PC-3 (cell line): ENCODE measurements around the gene LILRB3. TPM values are rescaled to one million over a fixed set of nuclear protein-coding genes. Genes with fewer than 3 reads are reported as not detected.
"Not testable (repeated sequence)": the region's sequence is repeated elsewhere in the genome, so short reads cannot be mapped to it uniquely, and the experiment has no call there.

ENCODE experiments used
- ATAC-seq: fragments of 200-7000 bp; cut with Tn5 transposase; 2 replicates; pipeline ENCODE4 v1.9.1; 2020; ENCODE audit warnings: mild to moderate bottlenecking, moderate library complexity
- BruUV-seq: library from RNA; stranded (reverse); fragments of 400-500 nt; replicated peaks from 2 replicates; lab custom pipeline; 2021; lab: Mats Ljungman, UMichigan
- CTCF ChIA-PET: fragments of 300-600 bp; sonication (Branson Sonifier 250); formaldehyde crosslinking; loops from one replicate; lab custom pipeline; 2022; ENCODE audit warnings: antibody characterized with exemption; lab: Charles Lee
- POLR2A ChIA-PET: fragments of 300-600 bp; sonication (Branson Sonifier 250); formaldehyde crosslinking; loops from one replicate; lab custom pipeline; 2022; ENCODE audit warnings: antibody characterized with exemption; ENCODE audit not compliant: unreplicated experiment; lab: Charles Lee
- DNase-seq: peaks from one replicate; pipeline ENCODE4 v3.0.0-alpha.2; 2015
- H2AFZ ChIP-seq: fragments of 300-600 bp; sonication (generic); 2 replicates; pipeline ENCODE4 v1.6.0; 2016; ENCODE audit warnings: antibody characterized with exemption, low read length
- H3F3A ChIP-seq: fragments of 300-600 bp; sonication (generic); one replicate; pipeline ENCODE4 v1.6.0; 2017; ENCODE audit warnings: antibody characterized with exemption, low read length, control low read depth, mild to moderate bottlenecking; ENCODE audit not compliant: unreplicated experiment
- H3K27ac ChIP-seq: fragments of 300-600 bp; sonication (generic); 2 replicates; pipeline ENCODE4 v1.5.1; 2016; ENCODE audit warnings: mild to moderate bottlenecking, low read length
- H3K27me3 ChIP-seq: fragments of 300-600 bp; sonication (generic); 2 replicates; pipeline ENCODE4 v1.6.1; 2016; ENCODE audit warnings: low read length, mixed read lengths
- H3K36me3 ChIP-seq: fragments of 300-600 bp; sonication (generic); 2 replicates; pipeline ENCODE4 v1.6.1; 2016; ENCODE audit warnings: low read depth, mixed run types, low read length, mixed read lengths
- H3K4me1 ChIP-seq: fragments of 300-600 bp; sonication (generic); 2 replicates; pipeline ENCODE4 v1.5.1; 2016; ENCODE audit warnings: low read length; ENCODE audit not compliant: insufficient read depth
- H3K4me2 ChIP-seq: fragments of 300-600 bp; sonication (generic); 2 replicates; pipeline ENCODE4 v1.6.0; 2016; ENCODE audit warnings: low read length
- H3K4me3 ChIP-seq: fragments of 300-600 bp; sonication (generic); 2 replicates; pipeline ENCODE4 v1.5.1; 2016; ENCODE audit warnings: mild to moderate bottlenecking, low read length, mixed read lengths
- H3K79me2 ChIP-seq: fragments of 300-600 bp; sonication (generic); 2 replicates; pipeline ENCODE4 v1.6.1; 2017; ENCODE audit warnings: low read length, mixed read lengths
- H3K9ac ChIP-seq: fragments of 300-600 bp; sonication (generic); 2 replicates; pipeline ENCODE4 v1.6.0; 2016; ENCODE audit warnings: mild to moderate bottlenecking, low read length
- H3K9me2 ChIP-seq: fragments of 300-600 bp; sonication (generic); replicated peaks from 2 replicates; pipeline ENCODE4 v1.6.1; 2016; ENCODE audit warnings: mixed run types, low read length, mixed read lengths
- H3K9me3 ChIP-seq: fragments of 300-600 bp; sonication (generic); 2 replicates; pipeline ENCODE4 v1.6.1; 2016; ENCODE audit warnings: low read length, mixed read lengths
- H4K20me1 ChIP-seq: fragments of 300-600 bp; sonication (generic); 2 replicates; pipeline ENCODE4 v1.6.1; 2016; ENCODE audit warnings: low read length, mixed read lengths
- EZH2 ChIP-seq: fragments of 300-600 bp; sonication (generic); IDR thresholded peaks from one replicate; pipeline ENCODE4 v1.6.1; 2017; ENCODE audit warnings: antibody characterized with exemption, mild to moderate bottlenecking, low read length; ENCODE audit not compliant: unreplicated experiment
- EZH2phosphoT487 ChIP-seq: fragments of 300-600 bp; sonication (generic); IDR thresholded peaks from 2 replicates; pipeline ENCODE4 v1.6.1; 2018; ENCODE audit warnings: mild to moderate bottlenecking, antibody characterized with exemption, low read length, borderline replicate concordance
- intact Hi-C: fragments of 100-400 bp; cut with micrococcal nuclease; formaldehyde crosslinking; loops from 2 replicates; pipeline ENCODE4 v1.9.0; 2023
- total RNA-seq: library from RNA; depleted of rRNA; stranded (reverse); fragments of >200 nt; gene quantifications from 2 replicates; pipeline ENCODE4 v1.2.3, GENCODE V29; 2014
- TF ChIP-seq, protein P1 (sequence below): fragments of 300-600 bp; sonication (generic); conservative IDR thresholded peaks from 2 replicates; pipeline ENCODE4 v1.5.1; 2017; ENCODE audit warnings: antibody characterized with exemption, low read depth, mild to moderate bottlenecking, low read length

The LILRB3 gene
- total RNA-seq, 1 experiment from 2014 or later, result not detected

DNA sequence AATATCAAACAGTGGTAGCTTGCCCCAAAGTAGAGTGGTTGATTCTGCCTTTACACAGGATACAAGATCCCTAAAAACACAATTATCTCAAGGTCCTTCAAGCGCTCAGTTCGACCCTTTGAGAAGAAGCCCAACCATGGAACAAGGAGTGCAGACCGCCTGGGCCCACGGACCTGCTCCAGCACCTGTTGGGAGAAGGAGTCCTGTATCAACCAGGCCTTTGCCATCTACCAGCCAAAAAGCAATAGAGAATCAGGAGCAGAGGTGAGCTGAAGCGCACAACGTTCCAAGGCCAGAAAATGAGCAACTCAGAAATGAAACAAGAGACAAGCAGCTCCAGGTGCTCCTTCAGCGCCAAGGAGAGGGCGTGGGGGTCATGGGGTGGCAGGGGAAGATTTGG, 6.3 kb upstream of the LILRB3 start:
- no peak overlapping the region for H3K9ac ChIP-seq
- intact Hi-C loops, result no loop called here
- no peaks in the 10 kb centered on the region for H4K20me1 ChIP-seq
- ChIA-PET CTCF (no interaction called here), POLR2A (no interaction called here)
- no peaks in the 10 kb centered on the region for H3K9me2 ChIP-seq
- no peaks in the 10 kb centered on the region for H3K79me2 ChIP-seq
- H3K36me3 ChIP-seq, result no peaks in the 10 kb centered on the region
- DNase-seq (no peak), ATAC-seq (no peak)
- BruUV-seq, result no TSS peak
- TF ChIP-seq EZH2 (no peak), EZH2phosphoT487 (no peak)
- TF ChIP-seq, protein P1, sequence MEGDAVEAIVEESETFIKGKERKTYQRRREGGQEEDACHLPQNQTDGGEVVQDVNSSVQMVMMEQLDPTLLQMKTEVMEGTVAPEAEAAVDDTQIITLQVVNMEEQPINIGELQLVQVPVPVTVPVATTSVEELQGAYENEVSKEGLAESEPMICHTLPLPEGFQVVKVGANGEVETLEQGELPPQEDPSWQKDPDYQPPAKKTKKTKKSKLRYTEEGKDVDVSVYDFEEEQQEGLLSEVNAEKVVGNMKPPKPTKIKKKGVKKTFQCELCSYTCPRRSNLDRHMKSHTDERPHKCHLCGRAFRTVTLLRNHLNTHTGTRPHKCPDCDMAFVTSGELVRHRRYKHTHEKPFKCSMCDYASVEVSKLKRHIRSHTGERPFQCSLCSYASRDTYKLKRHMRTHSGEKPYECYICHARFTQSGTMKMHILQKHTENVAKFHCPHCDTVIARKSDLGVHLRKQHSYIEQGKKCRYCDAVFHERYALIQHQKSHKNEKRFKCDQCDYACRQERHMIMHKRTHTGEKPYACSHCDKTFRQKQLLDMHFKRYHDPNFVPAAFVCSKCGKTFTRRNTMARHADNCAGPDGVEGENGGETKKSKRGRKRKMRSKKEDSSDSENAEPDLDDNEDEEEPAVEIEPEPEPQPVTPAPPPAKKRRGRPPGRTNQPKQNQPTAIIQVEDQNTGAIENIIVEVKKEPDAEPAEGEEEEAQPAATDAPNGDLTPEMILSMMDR, result no peak
- H3F3A ChIP-seq, result no peaks in the 10 kb centered on the region
- peaks cover 8% of the 10 kb centered on the region for H3K4me1 ChIP-seq
- no peak overlapping the region for H3K4me2 ChIP-seq
- H3K27me3 ChIP-seq, result peaks cover 6% of the 10 kb centered on the region; the same call in 1 of the 2 replicates
- H3K9me3 ChIP-seq, result no peaks in the 10 kb centered on the region
- H2AFZ ChIP-seq, result no peak overlapping the region
- H3K27ac ChIP-seq, result no peak overlapping the region
- no peak overlapping the region for H3K4me3 ChIP-seq

DNA sequence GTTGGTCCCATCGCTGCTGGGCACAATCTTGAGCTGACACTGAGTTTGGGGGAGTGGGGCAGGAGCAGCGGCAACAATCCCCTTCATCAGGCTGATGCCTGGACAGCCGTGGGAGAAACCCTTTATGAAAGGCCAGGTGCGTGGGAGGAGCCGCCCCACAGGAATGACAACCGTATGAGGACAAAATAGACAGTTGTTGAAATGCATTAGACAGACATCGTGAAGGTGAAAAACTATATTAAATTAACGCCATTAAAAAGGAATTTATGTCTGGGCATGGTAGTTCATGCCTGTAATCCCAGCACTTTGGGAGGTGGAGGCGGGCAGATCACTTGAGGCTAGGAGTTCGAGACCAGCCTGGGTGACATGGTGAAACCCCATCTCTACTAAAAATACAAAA, 1.8 kb upstream of the LILRB3 start:
- H2AFZ ChIP-seq, H3K4me2 ChIP-seq, H3K4me1 ChIP-seq, intact Hi-C loops, H3F3A ChIP-seq, H3K9me3 ChIP-seq, H3K9me2 ChIP-seq, POLR2A ChIA-PET, H3K9ac ChIP-seq, ATAC-seq, H3K27ac ChIP-seq, H3K79me2 ChIP-seq, CTCF ChIA-PET, BruUV-seq, H4K20me1 ChIP-seq, H3K36me3 ChIP-seq, H3K4me3 ChIP-seq, DNase-seq: not testable (repeated sequence)
- peaks cover 20% of the 10 kb centered on the region; the same call in 1 of the 2 replicates for H3K27me3 ChIP-seq

DNA sequence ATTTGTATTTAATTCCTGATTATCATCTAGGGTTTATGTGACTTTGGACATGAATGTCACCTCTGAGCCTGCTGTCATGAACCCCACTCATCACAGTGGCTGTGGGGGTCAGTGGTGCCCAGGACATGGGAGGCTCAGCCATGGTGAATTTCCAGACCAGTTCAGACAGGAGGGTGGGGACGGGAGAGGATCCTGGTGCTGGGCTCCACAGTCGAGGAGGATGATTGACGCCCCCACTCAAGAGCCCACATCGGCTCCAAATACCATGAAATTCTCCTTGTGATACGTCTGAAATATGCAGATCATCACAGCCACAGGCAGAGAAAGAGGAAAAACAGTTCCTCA, 1.1 kb upstream of the LILRB3 start:
- CTCF ChIA-PET, ATAC-seq, H3K4me1 ChIP-seq, H4K20me1 ChIP-seq, H3K9me3 ChIP-seq, H3K27ac ChIP-seq, H3K36me3 ChIP-seq, BruUV-seq, POLR2A ChIA-PET, H3K4me3 ChIP-seq, intact Hi-C loops, H2AFZ ChIP-seq, H3K79me2 ChIP-seq, H3K4me2 ChIP-seq, H3F3A ChIP-seq, H3K9me2 ChIP-seq, H3K9ac ChIP-seq, DNase-seq: not testable (repeated sequence)
- H3K27me3 ChIP-seq, result peaks cover 20% of the 10 kb centered on the region; the same call in 1 of the 2 replicates

DNA sequence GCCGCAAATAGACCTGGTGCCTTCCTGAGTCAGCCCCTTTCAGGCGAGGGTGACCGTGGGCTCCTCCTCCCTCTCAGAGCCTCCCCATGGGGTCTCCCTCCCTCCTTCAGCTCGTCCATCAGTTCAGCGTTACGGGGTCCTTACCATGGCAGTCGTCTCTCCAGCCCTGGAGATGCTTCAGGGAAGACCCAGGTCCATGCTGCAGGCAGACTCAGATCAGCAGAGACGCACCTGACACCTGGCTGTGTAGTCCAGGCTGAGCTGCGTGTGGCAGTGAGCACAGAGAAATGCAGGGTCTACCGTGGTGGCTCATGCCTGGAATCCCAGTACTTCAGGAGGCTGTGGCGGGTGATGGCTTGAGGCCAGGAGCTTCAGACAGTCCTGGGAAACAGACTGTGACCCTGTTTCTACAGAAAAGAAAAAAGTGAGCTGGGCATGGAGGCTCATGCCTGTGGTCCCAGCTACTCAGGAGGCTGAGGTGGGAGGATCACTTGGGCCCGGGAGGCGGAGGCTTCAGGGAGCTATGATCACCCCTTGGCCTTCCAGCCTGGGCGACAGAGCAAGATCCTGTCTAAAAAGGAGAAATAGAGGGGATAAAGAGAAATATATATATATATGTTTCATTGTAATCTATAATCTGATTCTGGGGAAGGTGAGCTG, 600 bp upstream of the LILRB3 start:
- H3K4me3 ChIP-seq, intact Hi-C loops, H3K36me3 ChIP-seq, H3K4me1 ChIP-seq, H4K20me1 ChIP-seq, H3K9me2 ChIP-seq, CTCF ChIA-PET, BruUV-seq, H3K4me2 ChIP-seq, H3K79me2 ChIP-seq, H3F3A ChIP-seq, H3K9ac ChIP-seq, H2AFZ ChIP-seq, H3K27ac ChIP-seq, H3K9me3 ChIP-seq, DNase-seq: not testable (repeated sequence)
- ATAC-seq, result peak; percentile 32
- POLR2A ChIA-PET, result interaction anchor here (0.5 kb wide), 1 partner anchor 136 kb away, joined by 3 read pairs; no protein-coding TSS in a partner anchor
- peaks cover 19% of the 10 kb centered on the region; the same call in 1 of the 2 replicates for H3K27me3 ChIP-seq

DNA sequence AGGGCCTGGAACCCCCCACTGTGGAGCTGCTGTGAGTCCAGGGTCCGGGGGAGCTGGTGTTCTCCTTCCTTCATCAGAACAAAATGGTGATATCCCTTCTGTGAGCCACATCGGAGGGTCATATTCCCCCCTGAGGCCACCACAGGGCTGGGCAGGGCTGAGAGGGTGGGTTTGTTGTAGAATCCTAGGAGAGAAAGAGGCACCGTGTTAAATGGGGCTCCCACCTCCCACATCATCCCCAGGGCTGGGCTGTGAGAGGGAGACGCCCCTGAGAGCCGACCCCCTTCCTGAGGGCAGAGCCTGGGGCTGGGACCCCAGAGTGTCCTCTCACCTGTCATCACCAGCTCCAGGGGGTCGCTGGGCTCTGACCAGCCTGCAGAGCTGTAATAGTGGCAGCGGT, 860 bp downstream of the LILRB3 start:
- intact Hi-C loops, result not testable (repeated sequence)

DNA sequence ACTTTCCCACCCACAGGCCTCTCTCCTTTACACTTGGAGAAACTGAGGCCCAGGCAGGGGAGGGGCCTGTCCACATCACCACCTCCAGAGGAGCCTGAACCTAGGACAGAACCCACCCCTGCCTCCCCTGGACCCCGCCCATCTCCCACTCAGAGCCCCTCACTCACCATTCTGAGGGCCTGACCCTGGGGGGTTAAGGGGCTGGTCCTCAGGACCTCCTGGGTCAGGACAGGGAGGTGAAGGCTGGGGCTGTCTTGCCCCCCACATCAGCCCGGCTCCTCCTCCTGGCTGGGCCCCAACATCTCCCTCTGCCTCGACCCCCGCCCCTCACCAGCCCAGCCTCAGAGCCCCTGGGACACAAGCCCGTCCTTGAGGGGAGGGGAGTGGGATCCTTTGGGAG, 3.1 kb downstream of the LILRB3 start:
- H3K4me3 ChIP-seq, H3K9ac ChIP-seq, H3K79me2 ChIP-seq, DNase-seq, BruUV-seq, intact Hi-C loops, H3K4me1 ChIP-seq, H4K20me1 ChIP-seq, H3K9me2 ChIP-seq, H3K9me3 ChIP-seq, H3F3A ChIP-seq, H3K36me3 ChIP-seq, H3K27ac ChIP-seq, CTCF ChIA-PET, ATAC-seq, H2AFZ ChIP-seq, H3K4me2 ChIP-seq, POLR2A ChIA-PET: not testable (repeated sequence)
- H3K27me3 ChIP-seq, result peaks cover 14% of the 10 kb centered on the region; the same call in 1 of the 2 replicates

More for the DNA sequence above, 860 bp downstream of the LILRB3 start:
- POLR2A ChIA-PET, H3K9ac ChIP-seq, H3K4me2 ChIP-seq, H3F3A ChIP-seq, H3K9me3 ChIP-seq, H3K4me1 ChIP-seq, H3K4me3 ChIP-seq, CTCF ChIA-PET, H3K9me2 ChIP-seq, BruUV-seq, ATAC-seq, H3K79me2 ChIP-seq, H3K27ac ChIP-seq, DNase-seq, H3K36me3 ChIP-seq, H2AFZ ChIP-seq, H4K20me1 ChIP-seq: not testable (repeated sequence)
- peaks cover 14% of the 10 kb centered on the region; the same call in 1 of the 2 replicates for H3K27me3 ChIP-seq
